ENCODE data around the gene STS.
"Not testable (repeated sequence)": the region's sequence is repeated elsewhere in the genome, so short reads cannot be mapped to it uniquely, and the experiment has no call there.

Gene STS

DNA sequence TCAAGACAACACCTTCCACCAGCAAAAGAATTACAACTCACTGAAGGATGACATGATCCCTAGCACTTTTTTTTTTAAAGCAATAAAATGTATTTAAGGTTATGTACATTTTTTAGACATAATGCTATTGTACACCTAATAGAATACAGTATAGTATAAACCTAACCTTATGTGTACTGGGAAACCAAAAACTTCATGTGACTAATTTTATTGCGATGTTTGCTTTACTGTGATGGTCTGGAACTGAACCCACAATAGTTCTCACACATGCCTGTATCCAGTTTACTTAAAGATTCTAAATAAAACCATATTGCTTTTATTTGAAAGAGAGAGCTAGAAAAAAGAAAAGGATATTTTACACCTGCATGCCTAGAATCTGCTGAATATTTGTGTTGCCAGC lies 4.4 kb upstream of the STS start:
- no peak for DNase-seq

DNA sequence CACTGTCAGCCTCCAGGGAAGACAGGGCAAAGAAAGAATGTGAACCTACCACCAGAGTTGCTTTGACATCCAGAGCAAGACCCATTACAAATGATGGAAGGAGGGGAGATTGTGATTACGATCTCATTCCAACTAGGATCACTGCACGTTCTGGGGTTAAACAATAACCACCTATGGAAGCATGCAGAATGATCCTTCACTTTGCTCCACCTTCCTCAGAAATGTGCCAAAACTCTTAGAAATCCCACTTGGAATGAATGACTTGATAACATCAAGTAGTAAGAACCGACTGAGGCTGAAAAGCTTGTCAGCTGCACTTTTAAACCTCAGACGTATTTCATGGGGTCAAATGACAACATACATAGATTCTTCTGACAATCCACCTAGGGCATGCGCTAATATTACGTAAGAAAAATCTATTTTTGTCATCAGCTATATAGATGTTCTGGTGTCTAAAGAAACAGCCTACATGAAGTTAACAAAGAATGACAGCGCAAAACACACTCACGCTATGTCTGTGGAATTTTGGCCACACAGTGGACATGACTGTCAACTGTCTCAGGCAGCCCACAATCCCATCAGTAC lies 3.5 kb upstream of the STS start:
- no peak for DNase-seq

DNA sequence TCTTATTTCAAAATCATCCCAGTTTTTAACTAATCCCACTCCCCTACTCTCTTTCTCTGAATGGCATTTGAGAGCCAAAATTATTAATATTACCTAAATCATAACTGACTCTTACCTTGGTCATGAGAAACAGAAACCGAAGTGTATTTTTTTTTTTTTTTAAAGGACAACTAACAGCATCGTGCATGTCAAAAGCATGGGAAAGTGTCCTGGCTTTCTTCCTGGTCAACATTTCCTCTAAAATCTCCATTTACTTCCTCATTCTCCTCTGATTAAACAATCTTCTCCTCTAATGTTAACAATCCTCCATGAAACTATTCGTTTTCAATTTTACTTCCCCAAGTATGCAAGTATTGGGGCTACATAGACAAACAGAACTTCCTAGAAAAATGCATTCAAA lies 2.1 kb upstream of the STS start:
- no peak for DNase-seq

DNA sequence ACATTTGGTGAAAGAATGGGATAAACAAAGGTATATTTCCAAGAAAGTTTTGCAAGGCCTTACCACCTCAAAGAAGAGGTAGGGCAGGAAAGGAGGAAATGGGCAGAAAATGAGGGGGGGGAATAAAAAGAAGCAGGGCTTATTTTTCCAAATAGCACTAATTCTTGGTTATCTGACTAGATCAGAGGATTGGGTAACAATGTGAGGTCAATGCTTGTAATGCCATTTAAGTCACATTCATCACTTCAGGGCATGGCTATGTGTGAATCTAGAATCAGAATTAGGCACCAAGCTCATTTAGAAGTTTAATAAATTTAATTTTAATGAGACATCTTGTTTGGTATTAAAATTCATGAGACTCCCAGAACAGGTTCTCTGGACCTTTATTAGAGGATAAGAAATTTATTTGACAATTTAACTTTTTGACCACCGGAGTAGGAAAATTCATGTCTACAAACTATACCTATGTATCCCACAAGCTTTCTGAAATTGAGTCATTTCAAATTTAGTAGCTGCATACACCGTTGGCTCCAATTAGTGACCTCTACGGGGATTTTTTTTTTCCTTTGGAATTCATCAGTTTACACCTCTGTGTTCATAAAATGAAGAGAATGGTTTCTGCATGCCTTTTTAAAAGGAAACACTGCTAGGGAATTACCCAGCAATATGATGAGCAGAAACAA lies 1.4 kb upstream of the STS start:
- no peak for DNase-seq

- no peak for DNase-seq
These were observed 654 bp upstream of the STS start for GRCh38 chrX:7146703-7147412.

- DNase-seq = peak; percentile 37
These were observed 704 bp downstream of the STS start, which contains the start of gene PUDP for GRCh38 chrX:7147978-7148854. TSS of gene PUDP (minus strand) at chrX:7148153. CDS start at chrX:7148113, 40 bp downstream.

DNA sequence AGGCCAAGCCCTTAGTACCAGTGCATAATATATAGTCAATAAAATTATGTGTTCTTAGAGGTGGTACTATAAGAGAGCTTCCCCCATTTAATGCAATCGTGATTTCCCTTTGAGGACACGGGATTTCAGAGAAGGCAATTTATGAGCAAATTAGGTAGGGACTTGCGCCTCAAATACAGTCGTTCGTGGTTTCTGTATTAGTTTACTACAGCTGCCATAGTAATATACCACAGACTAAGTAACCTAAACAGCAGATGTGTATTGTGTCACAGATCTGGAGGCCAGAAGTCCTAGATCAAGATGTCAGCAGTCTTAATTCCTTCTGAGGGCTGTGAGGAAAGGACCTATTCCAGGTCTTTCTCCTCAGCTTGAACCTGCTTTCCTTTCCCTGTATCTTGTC lies 1.9 kb downstream of the STS start:
- DNase-seq = no peak

DNA sequence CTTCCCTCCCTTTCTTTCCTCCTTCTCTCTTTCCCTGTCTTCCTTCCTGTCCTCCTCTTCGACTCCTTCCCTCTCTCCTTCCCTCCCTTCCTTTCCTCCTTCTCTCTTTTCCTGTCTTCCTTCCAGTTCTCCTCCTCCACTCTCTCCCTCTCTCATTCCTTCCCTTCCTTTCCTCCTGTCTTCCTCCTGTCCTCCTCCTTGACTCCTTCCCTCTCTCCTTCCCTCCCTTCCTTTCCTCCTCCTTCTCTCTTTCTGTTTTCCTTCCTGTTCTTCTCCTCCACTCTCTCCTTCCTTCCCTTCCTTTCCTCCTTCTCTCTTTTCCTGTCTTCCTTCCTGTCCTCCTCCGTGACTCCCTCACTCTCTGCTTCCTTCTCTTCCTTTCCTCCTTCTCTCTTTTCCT lies 5.7 kb downstream of the STS start:
- DNase-seq = no peak

DNA sequence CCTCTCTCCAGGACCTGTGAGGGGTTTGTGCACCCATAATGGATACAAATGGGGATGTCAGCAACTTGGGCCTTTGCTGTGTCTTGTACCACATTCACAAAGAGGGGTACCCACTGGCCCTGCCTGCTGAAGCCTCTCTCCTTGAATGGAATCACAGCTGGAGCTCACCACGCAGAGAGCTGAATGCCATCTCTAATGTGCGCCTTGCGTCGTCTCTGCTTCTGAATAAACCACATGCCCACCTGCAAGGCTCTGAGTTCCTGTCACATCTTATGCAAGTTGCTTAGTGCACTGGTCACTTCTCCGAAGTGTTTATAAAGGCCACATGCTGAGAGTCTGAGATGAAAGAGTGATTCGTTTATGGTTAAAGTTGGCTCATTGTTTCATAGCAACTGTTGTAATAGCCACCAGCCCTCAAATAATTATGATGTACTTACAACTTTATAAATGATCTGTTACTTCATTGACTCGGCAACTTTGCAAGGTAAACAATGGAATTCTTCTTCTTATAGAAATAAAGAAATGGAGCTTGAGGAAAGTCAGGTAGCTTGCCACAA lies 6.6 kb downstream of the STS start:
- DNase-seq = no peak

DNA sequence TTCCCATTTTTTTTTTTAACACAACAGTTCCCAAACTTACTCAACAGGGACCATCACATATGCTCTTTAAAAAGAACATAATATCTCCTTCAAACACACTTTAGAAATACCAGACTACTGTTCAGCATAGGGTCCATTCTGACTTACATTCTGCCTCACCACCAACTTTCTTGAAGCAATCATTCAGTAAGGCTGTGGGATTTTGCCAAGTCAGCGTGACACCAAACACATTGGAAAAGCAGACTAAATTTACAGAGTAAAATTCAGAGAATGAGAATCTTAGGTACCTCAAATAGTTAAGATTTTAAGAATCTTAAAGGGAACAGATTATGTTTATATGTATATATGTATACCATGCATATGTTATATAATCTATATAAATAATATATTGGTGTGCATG lies 7.7 kb downstream of the STS start:
- no peak for DNase-seq

DNA sequence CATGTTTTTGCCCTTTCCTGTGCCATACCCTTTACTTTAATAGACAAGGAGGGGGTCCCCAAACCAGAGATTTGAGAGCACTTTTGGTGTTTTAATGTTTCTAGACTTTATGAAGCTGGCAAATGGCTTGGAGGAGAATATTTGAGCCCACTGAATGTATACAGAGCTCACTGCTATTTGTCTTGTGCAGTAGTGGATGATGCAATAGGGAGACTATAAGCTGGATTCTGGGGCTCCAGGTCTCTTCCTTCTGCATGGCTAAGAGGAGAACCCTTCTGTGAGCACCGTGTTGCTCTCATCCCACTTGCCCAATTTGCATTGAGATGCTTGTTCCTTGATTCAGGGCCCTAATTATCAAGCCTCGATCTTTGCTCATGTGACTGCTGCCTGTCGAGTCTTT lies 9.4 kb downstream of the STS start:
- DNase-seq = no peak

- no peak for DNase-seq
These were observed 11.0 kb downstream of the STS start for GRCh38 chrX:7158468-7158990.

GRCh38 chrX:7159149-7159861 lies 11.8 kb downstream of the STS start:
- no peak for DNase-seq

- no peak for DNase-seq
These were observed 15.7 kb downstream of the STS start for GRCh38 chrX:7163146-7163677.

GRCh38 chrX:7164174-7164573 lies 16.7 kb downstream of the STS start:
- no peak for DNase-seq

- DNase-seq = no peak
These were observed 20.9 kb downstream of the STS start for GRCh38 chrX:7168371-7168770.

- no peak for DNase-seq
These were observed 22.1 kb downstream of the STS start for GRCh38 chrX:7169627-7170026.

- DNase-seq = no peak
These were observed 23.4 kb downstream of the STS start for GRCh38 chrX:7170898-7171297.

GRCh38 chrX:7178859-7179258 lies 31.3 kb downstream of the STS start:
- not testable (repeated sequence) for DNase-seq

GRCh38 chrX:7179446-7179845 lies 31.9 kb downstream of the STS start:
- DNase-seq = no peak

DNA sequence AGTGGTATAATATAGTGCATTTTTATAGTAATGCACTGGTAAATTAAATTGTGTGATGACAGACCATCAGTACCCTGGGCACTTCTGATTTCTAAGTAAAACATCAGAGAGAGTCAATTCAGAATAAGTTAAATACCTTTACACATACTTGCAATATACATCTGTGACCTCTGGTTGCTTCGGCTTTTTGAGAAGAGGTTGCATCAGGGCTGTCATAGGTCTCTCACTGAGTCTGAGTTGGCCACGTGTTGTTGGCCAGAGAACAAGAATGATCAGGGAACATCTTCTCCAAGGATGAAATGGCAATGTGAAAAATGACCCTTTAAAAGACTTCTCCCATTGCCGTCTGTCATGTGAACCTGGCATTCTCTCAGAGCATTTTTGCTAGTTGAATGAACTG lies 37.3 kb downstream of the STS start:
- no peak for DNase-seq

- DNase-seq = no peak
These were observed 41.2 kb downstream of the STS start for GRCh38 chrX:7188672-7189071.
